Measurements from ENCODE around the gene FBXO46.
"Not testable (repeated sequence)": the region's sequence is repeated elsewhere in the genome, so short reads cannot be mapped to it uniquely, and the experiment has no call there.

DNA sequence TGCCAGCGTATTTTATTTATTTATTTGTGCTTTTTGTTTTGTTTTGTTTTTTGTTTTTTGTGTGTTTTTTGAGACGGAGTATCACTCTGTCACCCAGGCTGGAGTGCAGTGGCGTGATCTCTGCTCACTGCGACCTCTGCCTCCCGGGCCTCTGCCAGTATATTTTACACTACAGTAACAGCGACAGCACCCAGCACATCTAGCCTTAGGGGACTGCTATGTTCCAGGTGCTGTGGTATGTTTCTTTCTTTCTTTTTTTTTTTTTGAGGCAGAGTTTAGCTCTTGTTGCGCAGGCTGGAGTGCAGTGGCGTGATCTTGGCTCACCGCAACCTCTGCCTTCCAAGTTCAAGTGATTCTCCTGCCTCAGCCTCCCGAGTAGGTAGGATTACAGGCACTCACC lies 20.8 kb upstream of the FBXO46 start:
- TF ChIP-seq, protein P1, sequence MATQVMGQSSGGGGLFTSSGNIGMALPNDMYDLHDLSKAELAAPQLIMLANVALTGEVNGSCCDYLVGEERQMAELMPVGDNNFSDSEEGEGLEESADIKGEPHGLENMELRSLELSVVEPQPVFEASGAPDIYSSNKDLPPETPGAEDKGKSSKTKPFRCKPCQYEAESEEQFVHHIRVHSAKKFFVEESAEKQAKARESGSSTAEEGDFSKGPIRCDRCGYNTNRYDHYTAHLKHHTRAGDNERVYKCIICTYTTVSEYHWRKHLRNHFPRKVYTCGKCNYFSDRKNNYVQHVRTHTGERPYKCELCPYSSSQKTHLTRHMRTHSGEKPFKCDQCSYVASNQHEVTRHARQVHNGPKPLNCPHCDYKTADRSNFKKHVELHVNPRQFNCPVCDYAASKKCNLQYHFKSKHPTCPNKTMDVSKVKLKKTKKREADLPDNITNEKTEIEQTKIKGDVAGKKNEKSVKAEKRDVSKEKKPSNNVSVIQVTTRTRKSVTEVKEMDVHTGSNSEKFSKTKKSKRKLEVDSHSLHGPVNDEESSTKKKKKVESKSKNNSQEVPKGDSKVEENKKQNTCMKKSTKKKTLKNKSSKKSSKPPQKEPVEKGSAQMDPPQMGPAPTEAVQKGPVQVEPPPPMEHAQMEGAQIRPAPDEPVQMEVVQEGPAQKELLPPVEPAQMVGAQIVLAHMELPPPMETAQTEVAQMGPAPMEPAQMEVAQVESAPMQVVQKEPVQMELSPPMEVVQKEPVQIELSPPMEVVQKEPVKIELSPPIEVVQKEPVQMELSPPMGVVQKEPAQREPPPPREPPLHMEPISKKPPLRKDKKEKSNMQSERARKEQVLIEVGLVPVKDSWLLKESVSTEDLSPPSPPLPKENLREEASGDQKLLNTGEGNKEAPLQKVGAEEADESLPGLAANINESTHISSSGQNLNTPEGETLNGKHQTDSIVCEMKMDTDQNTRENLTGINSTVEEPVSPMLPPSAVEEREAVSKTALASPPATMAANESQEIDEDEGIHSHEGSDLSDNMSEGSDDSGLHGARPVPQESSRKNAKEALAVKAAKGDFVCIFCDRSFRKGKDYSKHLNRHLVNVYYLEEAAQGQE (IDR thresholded peaks at IDR 0.05; ENCODE audit: insufficient replicate concordance, low read depth): not testable (repeated sequence)
- TF ChIP-seq, protein P2, sequence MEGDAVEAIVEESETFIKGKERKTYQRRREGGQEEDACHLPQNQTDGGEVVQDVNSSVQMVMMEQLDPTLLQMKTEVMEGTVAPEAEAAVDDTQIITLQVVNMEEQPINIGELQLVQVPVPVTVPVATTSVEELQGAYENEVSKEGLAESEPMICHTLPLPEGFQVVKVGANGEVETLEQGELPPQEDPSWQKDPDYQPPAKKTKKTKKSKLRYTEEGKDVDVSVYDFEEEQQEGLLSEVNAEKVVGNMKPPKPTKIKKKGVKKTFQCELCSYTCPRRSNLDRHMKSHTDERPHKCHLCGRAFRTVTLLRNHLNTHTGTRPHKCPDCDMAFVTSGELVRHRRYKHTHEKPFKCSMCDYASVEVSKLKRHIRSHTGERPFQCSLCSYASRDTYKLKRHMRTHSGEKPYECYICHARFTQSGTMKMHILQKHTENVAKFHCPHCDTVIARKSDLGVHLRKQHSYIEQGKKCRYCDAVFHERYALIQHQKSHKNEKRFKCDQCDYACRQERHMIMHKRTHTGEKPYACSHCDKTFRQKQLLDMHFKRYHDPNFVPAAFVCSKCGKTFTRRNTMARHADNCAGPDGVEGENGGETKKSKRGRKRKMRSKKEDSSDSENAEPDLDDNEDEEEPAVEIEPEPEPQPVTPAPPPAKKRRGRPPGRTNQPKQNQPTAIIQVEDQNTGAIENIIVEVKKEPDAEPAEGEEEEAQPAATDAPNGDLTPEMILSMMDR (IDR thresholded peaks at IDR 0.05; ENCODE audit: insufficient read depth, low read length): not testable (repeated sequence)
- not testable (repeated sequence) for TF ChIP-seq SPI1 (IDR thresholded peaks at IDR 0.05; ENCODE audit: borderline replicate concordance, low read depth); POLR2AphosphoS5 (IDR thresholded peaks at IDR 0.05; ENCODE audit: low read depth)
